Muscle layer of colon (tissue), 2 donors: Measurements from ENCODE around the gene PSMC5.
"Not testable (repeated sequence)": the region's sequence is repeated elsewhere in the genome, so short reads cannot be mapped to it uniquely, and the experiment has no call there.

Source experiments
- H3K27ac ChIP-seq: one replicate; pipeline ENCODE4 v1.7.0; 2013; ENCODE audit warnings: low read depth, mild to moderate bottlenecking, low read length, moderate library complexity
- H3K27me3 ChIP-seq, 2 donors: one replicate each; pipeline ENCODE4 v1.7.0; 2013; ENCODE audit warnings: low read length in 2 of 2, mild to moderate bottlenecking in 2 of 2; ENCODE audit not compliant: insufficient read depth in 2 of 2, control insufficient read depth in 1 of 2
- H3K36me3 ChIP-seq: one replicate; pipeline ENCODE4 v1.7.0; 2013; ENCODE audit warnings: mild to moderate bottlenecking, low read length; ENCODE audit not compliant: insufficient read depth
- H3K4me1 ChIP-seq: one replicate; pipeline ENCODE4 v1.7.0; 2013; ENCODE audit warnings: mild to moderate bottlenecking, low read length; ENCODE audit not compliant: insufficient read depth
- H3K4me3 ChIP-seq, 2 donors: one replicate each; pipeline ENCODE4 v1.7.0; 2013; ENCODE audit warnings: low read length in 2 of 2, low read depth in 1 of 2, mild to moderate bottlenecking in 1 of 2, moderate library complexity in 1 of 2
- H3K9ac ChIP-seq: one replicate; pipeline ENCODE4 v1.7.0; 2013; ENCODE audit warnings: low read length
- H3K9me3 ChIP-seq: one replicate; pipeline ENCODE4 v1.7.0; 2013; ENCODE audit warnings: mild to moderate bottlenecking, low read length
- donor health status: abdominal sarcoma.
- donor health status: Adenocarcinoma of cecum.

Gene PSMC5

GRCh38 chr17:63827002-63827800, at the start of gene PSMC5, which contains the start of gene FTSJ3:
Gene PSMC5, plus strand, starts transcription at chr17:63827431. Its CDS starts 60 bp downstream, at chr17:63827491.
Gene FTSJ3, minus strand, starts transcription at chr17:63827663. Its CDS starts 761 bp downstream, at chr17:63826902.
- H3K27ac ChIP-seq: peak within 1 kb of the TSS; percentile 95
- H3K27me3 ChIP-seq: no peaks in the 10 kb centered on the region
- peak within 1 kb of the TSS; percentile 83 to 94 for H3K4me3 ChIP-seq
- peaks cover 31% of the 10 kb centered on the region for H3K4me1 ChIP-seq
- no peaks in the 10 kb centered on the region for H3K9me3 ChIP-seq
- H3K9ac ChIP-seq: peak within 1 kb of the TSS; percentile 86
- H3K36me3 ChIP-seq: peaks cover 69% of the 10 kb centered on the region

DNA sequence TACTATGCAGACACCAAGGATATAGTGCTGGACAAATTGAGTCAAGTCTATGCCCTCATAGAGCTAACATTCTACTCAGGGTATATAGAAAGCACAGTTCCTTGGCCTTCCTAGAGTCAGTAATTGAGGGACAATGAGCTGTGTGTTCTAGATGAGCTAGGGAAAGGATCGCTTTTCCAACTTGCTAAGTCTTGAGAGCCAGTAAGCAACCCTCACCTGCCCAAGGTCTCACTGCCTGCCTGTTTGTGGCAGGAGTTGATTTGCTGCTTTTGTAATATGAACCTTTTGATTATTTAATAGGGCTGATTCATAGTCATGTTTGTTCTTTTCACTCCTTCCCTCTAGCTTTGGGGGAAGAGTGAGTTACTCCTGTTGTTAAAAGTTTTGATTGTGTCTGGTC, 46.7 kb upstream of the PSMC5 start:
- no peaks in the 10 kb centered on the region for H3K9me3 ChIP-seq
- H3K27ac ChIP-seq: no peak overlapping the region
- H3K4me1 ChIP-seq: peaks cover 20% of the 10 kb centered on the region
- H3K36me3 ChIP-seq: peaks cover 5% of the 10 kb centered on the region
- H3K9ac ChIP-seq: no peak overlapping the region
- H3K27me3 ChIP-seq: no peaks in the 10 kb centered on the region
- no peak overlapping the region for H3K4me3 ChIP-seq

GRCh38 chr17:63780928-63781327, 46.3 kb upstream of the PSMC5 start:
- Histone ChIP-seq H3K4me3 (no peak overlapping the region), H3K4me1 (peaks cover 16% of the 10 kb centered on the region), H3K9ac (no peak overlapping the region), H3K9me3 (no peaks in the 10 kb centered on the region), H3K27ac (no peak overlapping the region), H3K27me3 (no peaks in the 10 kb centered on the region), H3K36me3 (peaks cover 5% of the 10 kb centered on the region)

DNA sequence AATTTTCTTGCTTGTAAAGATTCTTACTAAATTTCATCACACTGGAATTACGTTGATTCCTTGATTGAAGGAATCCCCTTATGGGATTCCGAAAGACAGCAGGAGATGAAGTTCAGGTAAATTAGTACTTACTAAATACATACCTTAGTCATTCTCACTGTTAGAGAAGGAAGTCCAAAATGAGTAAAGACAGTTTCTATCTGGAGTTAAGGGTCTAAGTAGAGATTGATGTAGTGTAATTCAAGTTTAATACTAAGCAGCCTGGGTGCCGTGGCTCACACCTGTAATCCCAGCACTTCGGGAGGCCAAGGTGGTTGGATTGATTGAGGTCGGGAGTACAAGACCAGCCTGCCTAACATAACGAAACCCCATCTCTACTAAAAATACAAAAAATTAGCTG, 43.7 kb upstream of the PSMC5 start:
- Histone ChIP-seq H3K9ac (no peak overlapping the region), H3K9me3 (no peaks in the 10 kb centered on the region), H3K27ac (no peak overlapping the region), H3K36me3 (peaks cover 17% of the 10 kb centered on the region), H3K4me1 (peaks cover 6% of the 10 kb centered on the region), H3K27me3 (no peaks in the 10 kb centered on the region), H3K4me3 (no peak overlapping the region)

DNA sequence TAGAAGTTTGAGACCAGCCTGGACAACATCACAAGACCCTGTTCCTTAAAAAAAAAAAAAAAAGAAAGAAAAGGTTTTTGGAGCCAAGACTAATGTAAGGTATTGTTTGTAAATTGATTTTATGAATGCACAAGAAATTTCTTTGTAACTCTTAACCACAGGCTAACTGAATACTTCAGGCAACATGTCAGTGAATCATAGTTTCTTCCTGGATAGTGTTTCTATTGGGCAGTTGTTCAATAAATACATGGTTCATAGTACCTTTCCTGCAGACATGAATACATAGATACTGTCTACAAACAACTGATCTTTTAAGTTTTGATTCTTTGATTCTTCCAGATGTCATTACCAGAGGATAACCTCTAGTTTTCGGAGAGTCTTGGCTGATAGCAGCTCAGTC, 41.7 kb upstream of the PSMC5 start:
- H3K36me3 ChIP-seq: peaks cover 33% of the 10 kb centered on the region
- no peak overlapping the region for H3K4me3 ChIP-seq
- H3K4me1 ChIP-seq: peaks cover 2% of the 10 kb centered on the region
- no peaks in the 10 kb centered on the region for H3K27me3 ChIP-seq
- no peaks in the 10 kb centered on the region for H3K9me3 ChIP-seq
- H3K27ac ChIP-seq: no peak overlapping the region
- H3K9ac ChIP-seq: no peak overlapping the region

GRCh38 chr17:63786117-63786516, 41.1 kb upstream of the PSMC5 start:
- no peaks in the 10 kb centered on the region for H3K4me1 ChIP-seq
- no peak overlapping the region for H3K4me3 ChIP-seq
- no peak overlapping the region for H3K9ac ChIP-seq
- peaks cover 33% of the 10 kb centered on the region for H3K36me3 ChIP-seq
- no peaks in the 10 kb centered on the region for H3K27me3 ChIP-seq
- H3K27ac ChIP-seq: no peak overlapping the region
- H3K9me3 ChIP-seq: no peaks in the 10 kb centered on the region

- H3K27me3 ChIP-seq: no peaks in the 10 kb centered on the region
- H3K27ac ChIP-seq: no peak overlapping the region
- H3K4me1 ChIP-seq: no peaks in the 10 kb centered on the region
- no peaks in the 10 kb centered on the region for H3K9me3 ChIP-seq
- no peak overlapping the region for H3K4me3 ChIP-seq
- peaks cover 41% of the 10 kb centered on the region for H3K36me3 ChIP-seq
- H3K9ac ChIP-seq: no peak overlapping the region
Measured at GRCh38 chr17:63786971-63787711, 40.1 kb upstream of the PSMC5 start.

DNA sequence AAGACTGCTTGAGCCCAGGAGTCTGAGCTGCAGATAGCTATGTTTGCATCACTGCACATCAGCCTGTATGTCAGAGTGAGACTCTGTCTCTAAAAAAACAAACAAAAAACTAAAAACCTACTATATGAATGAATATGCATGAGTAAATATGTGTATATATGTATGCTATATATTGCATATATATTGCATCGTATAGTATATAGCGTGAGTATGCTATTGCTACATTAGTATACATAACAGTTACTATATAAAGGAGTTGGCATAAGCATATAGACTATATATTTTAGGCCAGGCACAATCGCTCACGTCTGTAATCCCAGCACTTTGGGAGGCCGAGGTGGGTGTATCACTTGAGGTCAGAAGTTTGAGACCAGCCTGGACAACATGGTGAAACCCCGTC, 37.2 kb upstream of the PSMC5 start:
- H3K27me3 ChIP-seq: no peaks in the 10 kb centered on the region
- peaks cover 68% of the 10 kb centered on the region for H3K36me3 ChIP-seq

DNA sequence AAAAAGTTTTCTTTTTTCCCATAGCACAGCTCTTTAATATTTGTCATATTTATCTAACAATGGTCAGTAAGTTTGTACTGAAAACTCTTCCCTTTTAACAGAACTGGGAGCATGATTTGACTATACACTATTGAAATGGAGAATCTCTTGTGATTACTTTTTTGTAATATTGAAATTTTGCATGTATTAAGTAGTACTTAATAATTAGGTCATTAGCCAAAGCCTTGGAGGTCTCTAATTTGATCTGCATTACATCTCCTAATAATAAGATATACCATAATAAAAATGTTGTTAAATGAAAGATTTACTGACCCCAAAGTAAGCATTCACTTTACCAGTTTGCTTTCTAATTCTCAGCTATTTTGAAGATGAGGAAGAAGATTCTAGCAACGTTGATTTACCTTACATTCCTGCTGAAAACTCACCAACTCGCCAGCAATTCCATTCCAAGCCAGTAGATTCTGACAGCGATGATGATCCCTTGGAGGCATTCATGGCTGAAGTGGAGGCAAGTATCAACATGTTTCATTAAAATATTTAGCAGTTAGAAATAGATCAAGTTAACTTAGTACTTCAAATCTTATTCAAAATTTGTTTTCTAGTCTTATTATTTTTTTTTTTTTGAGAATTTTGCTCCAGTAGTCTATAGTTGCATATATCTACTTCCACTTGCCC, 35.0 kb upstream of the PSMC5 start:
- no peak overlapping the region for H3K4me3 ChIP-seq
- H3K36me3 ChIP-seq: peaks cover 85% of the 10 kb centered on the region
- H3K9ac ChIP-seq: no peak overlapping the region
- no peak overlapping the region for H3K27ac ChIP-seq
- no peaks in the 10 kb centered on the region for H3K4me1 ChIP-seq
- H3K9me3 ChIP-seq: no peaks in the 10 kb centered on the region
- no peaks in the 10 kb centered on the region for H3K27me3 ChIP-seq

More for the DNA sequence above, 37.2 kb upstream of the PSMC5 start:
- Histone ChIP-seq H3K9ac (no peak overlapping the region), H3K27ac (no peak overlapping the region), H3K4me1 (no peaks in the 10 kb centered on the region), H3K4me3 (no peak overlapping the region), H3K9me3 (no peaks in the 10 kb centered on the region)

DNA sequence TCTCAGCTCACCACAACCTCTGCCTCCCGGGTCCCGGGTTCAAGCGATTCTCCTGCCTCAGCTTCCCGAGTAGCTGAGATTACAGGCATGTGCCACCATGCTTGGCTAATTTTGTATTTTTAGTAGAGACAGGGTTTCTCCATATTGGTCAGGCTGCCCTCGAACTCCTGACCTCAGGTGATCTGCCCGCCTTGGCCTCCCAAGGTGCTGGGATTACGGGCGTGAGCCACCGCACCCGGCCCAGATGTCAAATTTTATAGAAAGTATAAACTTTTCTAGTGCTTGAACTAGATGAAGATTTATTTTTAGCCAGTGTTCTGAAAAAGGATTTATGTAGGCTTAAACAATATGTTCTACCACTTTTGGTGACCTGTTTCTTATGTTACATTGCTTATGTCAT, 30.9 kb upstream of the PSMC5 start:
- not testable (repeated sequence) for H3K4me1 ChIP-seq, H3K27ac ChIP-seq, H3K27me3 ChIP-seq, H3K4me3 ChIP-seq, H3K9me3 ChIP-seq, H3K9ac ChIP-seq
- peaks cover 87% of the 10 kb centered on the region for H3K36me3 ChIP-seq

GRCh38 chr17:63798572-63799106, 28.6 kb upstream of the PSMC5 start:
- Histone ChIP-seq H3K9ac (no peak overlapping the region), H3K27me3 (no peaks in the 10 kb centered on the region), H3K4me1 (no peaks in the 10 kb centered on the region), H3K27ac (no peak overlapping the region), H3K4me3 (no peak overlapping the region), H3K9me3 (no peaks in the 10 kb centered on the region), H3K36me3 (peaks cover 76% of the 10 kb centered on the region)
